T-helper 1 cell treated with Interleukin-12 subunit alpha and Interleukin-12 subunit beta and Interleukin-4 antibody, amounts not matched to agents 30 μg/mL and 1 μg/mL, for 36 hours (primary cell): Measurements from ENCODE around the gene PLEKHG5.

Source experiments
- H3K27ac Mint-ChIP-seq: one replicate; pipeline ENCODE4 v1.8.0; 2021; ENCODE audit warnings: mild to moderate bottlenecking, mixed read lengths
- H3K27me3 Mint-ChIP-seq: one replicate; pipeline ENCODE4 v1.8.0; 2021; ENCODE audit warnings: low read depth, mixed read lengths
- H3K36me3 Mint-ChIP-seq: one replicate; pipeline ENCODE4 v1.8.0; 2021; ENCODE audit warnings: low read depth, mixed read lengths
- H3K4me1 Mint-ChIP-seq: one replicate; pipeline ENCODE4 v1.8.0; 2021; ENCODE audit warnings: low read depth, mixed read lengths
- H3K4me3 Mint-ChIP-seq: one replicate; pipeline ENCODE4 v1.8.0; 2021; ENCODE audit warnings: mild to moderate bottlenecking, moderate library complexity, mixed read lengths
- H3K9me3 Mint-ChIP-seq: one replicate; pipeline ENCODE4 v1.8.0; 2021; ENCODE audit warnings: mixed read lengths

PLEKHG5 gene

GRCh38 chr1:6485168-6486101, 6.0 kb downstream of the PLEKHG5 start:
- Mint-ChIP-seq H3K9me3 (no peaks in the 10 kb centered on the region), H3K27me3 (peaks cover 57% of the 10 kb centered on the region), H3K4me1 (peaks cover 7% of the 10 kb centered on the region), H3K36me3 (no peaks in the 10 kb centered on the region), H3K27ac (no peak overlapping the region), H3K4me3 (no peak overlapping the region)

- no peaks in the 10 kb centered on the region for H3K36me3 Mint-ChIP-seq
- H3K4me3 Mint-ChIP-seq: no peak overlapping the region
- no peak overlapping the region for H3K27ac Mint-ChIP-seq
- no peaks in the 10 kb centered on the region for H3K9me3 Mint-ChIP-seq
- peaks cover 58% of the 10 kb centered on the region for H3K27me3 Mint-ChIP-seq
- peaks cover 7% of the 10 kb centered on the region for H3K4me1 Mint-ChIP-seq
Observed at GRCh38 chr1:6484826-6485167, 6.7 kb downstream of the PLEKHG5 start.

DNA sequence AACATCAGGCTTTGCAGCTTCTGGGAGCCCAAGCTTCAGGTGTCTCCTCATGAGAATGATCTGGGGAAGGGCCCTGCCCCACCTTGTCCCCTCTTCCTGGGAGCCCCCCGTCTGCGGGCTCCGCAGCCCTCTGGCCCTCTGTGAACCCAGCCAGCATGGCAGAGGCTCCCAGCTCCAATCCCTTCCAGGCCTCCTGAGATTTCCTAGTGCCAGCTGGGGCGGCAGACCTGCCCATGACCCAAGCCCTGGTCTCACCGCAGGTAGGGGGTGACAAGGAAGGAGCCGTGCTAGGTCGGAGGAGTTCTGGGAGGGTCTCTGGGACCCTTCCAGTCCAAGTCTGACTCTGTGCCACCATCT, 7.7 kb downstream of the PLEKHG5 start:
- H3K4me1 Mint-ChIP-seq: peaks cover 7% of the 10 kb centered on the region
- no peak overlapping the region for H3K4me3 Mint-ChIP-seq
- no peak overlapping the region for H3K27ac Mint-ChIP-seq
- no peaks in the 10 kb centered on the region for H3K9me3 Mint-ChIP-seq
- no peaks in the 10 kb centered on the region for H3K36me3 Mint-ChIP-seq
- H3K27me3 Mint-ChIP-seq: peaks cover 61% of the 10 kb centered on the region

- Mint-ChIP-seq H3K4me1 (peaks cover 7% of the 10 kb centered on the region), H3K4me3 (no peak overlapping the region), H3K9me3 (no peaks in the 10 kb centered on the region), H3K36me3 (no peaks in the 10 kb centered on the region), H3K27ac (no peak overlapping the region), H3K27me3 (peaks cover 61% of the 10 kb centered on the region)
Observed at GRCh38 chr1:6483017-6483760, 8.3 kb downstream of the PLEKHG5 start.

DNA sequence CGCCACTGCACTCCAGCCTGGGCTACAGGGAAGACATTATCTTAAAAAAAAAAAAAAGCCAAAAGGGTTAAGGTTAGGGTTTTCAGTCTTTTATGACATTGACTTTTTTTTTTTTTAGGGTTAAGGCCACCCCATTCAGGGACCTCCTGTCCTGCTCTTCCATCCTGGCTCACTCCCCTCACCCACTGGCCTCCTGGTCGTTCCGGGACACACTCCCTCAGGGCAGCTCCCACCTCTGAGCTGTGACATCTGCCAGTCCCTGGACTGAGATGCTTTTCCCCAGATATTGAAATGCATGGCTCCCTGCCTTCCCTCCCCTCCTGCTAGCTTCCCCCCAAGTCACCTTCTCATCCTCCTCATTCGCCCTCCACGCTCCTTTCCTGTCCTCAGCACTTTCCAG, 9.6 kb downstream of the PLEKHG5 start:
- no peaks in the 10 kb centered on the region for H3K9me3 Mint-ChIP-seq
- H3K4me1 Mint-ChIP-seq: peaks cover 7% of the 10 kb centered on the region
- no peak overlapping the region for H3K4me3 Mint-ChIP-seq
- peaks cover 48% of the 10 kb centered on the region for H3K27me3 Mint-ChIP-seq
- H3K36me3 Mint-ChIP-seq: no peaks in the 10 kb centered on the region
- no peak overlapping the region for H3K27ac Mint-ChIP-seq

DNA sequence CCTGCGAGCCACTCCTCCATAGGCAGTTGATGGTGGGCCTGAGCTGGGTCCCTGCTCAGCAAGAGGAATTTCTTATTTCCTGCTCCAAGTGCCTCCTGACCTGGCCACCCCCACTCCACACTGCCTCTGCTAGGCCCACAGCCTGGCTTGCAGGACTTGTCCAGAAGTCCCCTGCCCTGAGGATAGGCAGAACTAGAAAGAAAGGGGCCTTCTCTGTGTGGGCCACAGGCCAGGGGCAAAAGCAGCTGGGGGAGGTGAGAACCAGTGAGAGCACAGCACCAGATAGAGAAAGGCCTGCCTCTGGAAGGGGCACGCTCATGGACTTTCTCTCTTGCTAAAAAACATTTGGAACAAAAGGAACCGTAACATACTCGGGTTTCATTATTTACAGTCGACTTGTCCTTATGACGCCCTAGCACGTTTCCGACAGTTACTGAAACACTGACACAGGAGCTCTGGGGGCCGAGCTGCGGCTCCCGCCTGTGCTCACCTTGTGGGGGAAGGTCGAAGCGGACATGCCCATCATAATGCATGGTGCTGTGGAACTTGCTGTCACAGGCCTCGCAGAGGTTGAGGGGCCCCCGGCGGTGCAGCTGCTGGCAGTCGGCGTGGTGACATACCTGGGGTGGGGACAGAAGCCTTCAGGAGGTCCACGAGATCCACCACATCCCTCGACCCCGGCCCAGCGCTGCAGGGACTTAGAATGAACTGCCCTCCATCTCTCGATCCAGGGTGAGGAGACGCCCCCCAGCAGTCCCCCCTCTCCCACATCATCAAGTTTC, 14.2 kb downstream of the PLEKHG5 start:
- Mint-ChIP-seq H3K36me3 (no peaks in the 10 kb centered on the region), H3K4me3 (no peak overlapping the region), H3K27ac (no peak overlapping the region), H3K4me1 (peaks cover 2% of the 10 kb centered on the region), H3K9me3 (no peaks in the 10 kb centered on the region), H3K27me3 (peaks cover 11% of the 10 kb centered on the region)

GRCh38 chr1:6476483-6476882, 15.0 kb downstream of the PLEKHG5 start:
- Mint-ChIP-seq H3K4me3 (no peak overlapping the region), H3K36me3 (no peaks in the 10 kb centered on the region), H3K9me3 (no peaks in the 10 kb centered on the region), H3K27ac (no peak overlapping the region), H3K4me1 (peaks cover 2% of the 10 kb centered on the region), H3K27me3 (peaks cover 7% of the 10 kb centered on the region)

- Mint-ChIP-seq H3K36me3 (no peaks in the 10 kb centered on the region), H3K27me3 (peaks cover 3% of the 10 kb centered on the region), H3K4me1 (peaks cover 2% of the 10 kb centered on the region), H3K4me3 (no peak overlapping the region), H3K9me3 (no peaks in the 10 kb centered on the region), H3K27ac (no peak overlapping the region)
Observed at GRCh38 chr1:6475381-6476133, 15.9 kb downstream of the PLEKHG5 start.

DNA sequence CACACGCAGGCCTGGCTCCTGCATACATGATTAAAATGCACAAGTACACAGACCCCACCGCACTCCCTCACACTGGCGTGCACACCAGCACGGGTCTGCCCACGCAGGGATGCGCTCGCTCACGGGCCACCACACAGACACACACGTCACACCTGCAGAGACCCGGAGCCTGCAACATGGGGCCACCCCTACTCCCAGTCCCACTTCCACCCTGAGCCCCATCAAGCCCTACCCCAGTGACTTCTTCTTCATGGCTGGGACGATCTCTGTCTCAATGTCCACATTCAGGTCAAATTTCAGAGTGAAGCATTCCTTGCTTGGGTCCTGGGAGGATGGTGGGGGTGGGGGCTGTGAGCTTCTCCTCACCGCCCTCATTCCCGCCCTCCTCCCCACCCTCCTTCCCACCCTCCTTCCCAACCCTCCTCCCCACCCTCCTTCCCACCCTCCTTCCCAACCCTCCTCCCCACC, 16.6 kb downstream of the PLEKHG5 start:
- no peaks in the 10 kb centered on the region for H3K9me3 Mint-ChIP-seq
- peaks cover 3% of the 10 kb centered on the region for H3K27me3 Mint-ChIP-seq
- H3K27ac Mint-ChIP-seq: no peak overlapping the region
- H3K36me3 Mint-ChIP-seq: no peaks in the 10 kb centered on the region
- H3K4me1 Mint-ChIP-seq: peaks cover 2% of the 10 kb centered on the region
- no peak overlapping the region for H3K4me3 Mint-ChIP-seq

GRCh38 chr1:6473974-6474814, 17.3 kb downstream of the PLEKHG5 start:
- no peak overlapping the region for H3K4me3 Mint-ChIP-seq
- no peaks in the 10 kb centered on the region for H3K36me3 Mint-ChIP-seq
- no peaks in the 10 kb centered on the region for H3K27me3 Mint-ChIP-seq
- H3K27ac Mint-ChIP-seq: no peak overlapping the region
- no peaks in the 10 kb centered on the region for H3K9me3 Mint-ChIP-seq
- H3K4me1 Mint-ChIP-seq: peaks cover 2% of the 10 kb centered on the region

- Mint-ChIP-seq H3K4me3 (no peak overlapping the region), H3K36me3 (no peaks in the 10 kb centered on the region), H3K9me3 (no peaks in the 10 kb centered on the region), H3K27me3 (no peaks in the 10 kb centered on the region), H3K27ac (no peak overlapping the region), H3K4me1 (peaks cover 2% of the 10 kb centered on the region)
Observed at GRCh38 chr1:6473156-6473555, 18.3 kb downstream of the PLEKHG5 start.

DNA sequence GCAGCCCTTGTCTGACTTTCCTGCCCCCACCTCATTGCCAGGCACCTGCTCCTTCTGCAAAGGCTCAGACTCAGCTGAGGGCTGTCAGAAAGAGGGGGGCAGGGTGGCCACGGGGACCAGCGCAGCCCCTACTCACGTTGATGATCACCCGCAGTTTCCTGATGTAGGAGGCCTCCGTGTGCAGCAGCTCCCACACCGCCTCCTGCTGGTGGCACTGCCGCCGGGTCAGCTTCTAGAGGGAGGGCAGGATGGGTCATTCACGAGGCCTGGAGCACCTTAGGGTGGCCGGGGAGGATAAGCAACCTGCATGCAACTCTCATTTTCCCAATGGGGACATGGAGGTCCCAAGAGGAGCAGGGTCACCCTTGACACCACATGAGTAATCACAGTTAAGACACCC, 19.1 kb downstream of the PLEKHG5 start:
- no peak overlapping the region for H3K27ac Mint-ChIP-seq
- no peaks in the 10 kb centered on the region for H3K9me3 Mint-ChIP-seq
- H3K4me3 Mint-ChIP-seq: no peak overlapping the region
- peaks cover 2% of the 10 kb centered on the region for H3K4me1 Mint-ChIP-seq
- H3K27me3 Mint-ChIP-seq: no peaks in the 10 kb centered on the region
- H3K36me3 Mint-ChIP-seq: no peaks in the 10 kb centered on the region

DNA sequence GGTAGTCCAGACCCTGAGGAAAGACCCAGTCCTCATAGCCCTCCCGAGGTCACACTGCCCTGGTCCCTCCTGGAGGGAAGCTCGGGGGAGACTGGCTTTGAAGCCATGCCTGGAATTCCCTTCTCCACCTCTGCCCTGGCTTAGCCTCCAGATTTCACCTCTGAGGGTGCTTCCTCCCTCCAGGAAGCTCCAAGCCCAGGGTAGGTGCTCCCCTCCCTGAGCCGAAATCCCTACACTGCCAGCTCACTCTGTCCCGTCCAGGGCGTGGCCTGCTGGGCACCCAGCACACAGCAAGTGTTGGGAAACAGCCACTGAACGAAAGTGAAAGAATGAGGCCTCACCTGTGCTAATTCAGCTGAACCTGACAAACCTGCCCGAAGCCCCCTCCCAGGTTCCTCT, 19.5 kb downstream of the PLEKHG5 start:
- Mint-ChIP-seq H3K4me1 (peaks cover 2% of the 10 kb centered on the region), H3K9me3 (no peaks in the 10 kb centered on the region), H3K27ac (no peak overlapping the region), H3K4me3 (no peak overlapping the region), H3K27me3 (no peaks in the 10 kb centered on the region), H3K36me3 (no peaks in the 10 kb centered on the region)
